Astrocyte (in vitro differentiated cells and primary cell): Measurements from ENCODE around the gene SMARCC2. TPM values are rescaled to one million over a fixed set of nuclear protein-coding genes. Genes with fewer than 3 reads are reported as not detected.
A peak's percentile ranks its signal among the peaks of the same experiment; 100 is the strongest.

Source experiments
- DNase-seq: peaks from one replicate; pipeline ENCODE4 v3.0.0-alpha.2; 2010; ENCODE audit warnings: low read depth
- FAIRE-seq: peaks from 2 replicates; lab custom pipeline; 2011; peaks lifted over from hg19 to GRCh38; lab: Jason Lieb, UNC
- H2AFZ ChIP-seq: 2 replicates; pipeline ENCODE4 v1.6.0; 2012; ENCODE audit warnings: low read depth, low read length, inconsistent platforms
- H3K27ac ChIP-seq: 2 replicates; pipeline ENCODE4 v1.5.1; 2011; ENCODE audit warnings: low read depth, low read length, inconsistent platforms
- H3K27me3 ChIP-seq: 2 replicates; pipeline ENCODE4 v1.6.0; 2011; ENCODE audit warnings: low read length, inconsistent platforms; ENCODE audit not compliant: insufficient read depth
- H3K36me3 ChIP-seq: 2 replicates; pipeline ENCODE4 v1.5.1; 2011; ENCODE audit warnings: low read length, inconsistent platforms; ENCODE audit not compliant: insufficient read depth
- H3K4me1 ChIP-seq: 2 replicates; pipeline ENCODE4 v1.5.1; 2011; ENCODE audit warnings: low read length, inconsistent platforms; ENCODE audit not compliant: insufficient read depth
- H3K4me2 ChIP-seq: 2 replicates; pipeline ENCODE4 v1.6.0; 2012; ENCODE audit warnings: low read length, inconsistent platforms
- H3K4me3 ChIP-seq: 2 replicates; pipeline ENCODE4 v1.5.1; 2011; ENCODE audit warnings: low read depth, mild to moderate bottlenecking, low read length, inconsistent platforms; ENCODE audit not compliant: insufficient read depth
- H3K79me2 ChIP-seq: 2 replicates; pipeline ENCODE4 v1.6.0; 2012; ENCODE audit warnings: mild to moderate bottlenecking, low read length, inconsistent platforms; ENCODE audit not compliant: insufficient read depth
- H3K9ac ChIP-seq: 2 replicates; pipeline ENCODE4 v1.6.0; 2012; ENCODE audit warnings: mild to moderate bottlenecking, low read length, inconsistent platforms
- H3K9me3 ChIP-seq: 2 replicates; pipeline ENCODE4 v1.5.1; 2012; ENCODE audit warnings: low read depth, mild to moderate bottlenecking, low read length, inconsistent platforms; ENCODE audit not compliant: insufficient read depth
- H4K20me1 ChIP-seq: 2 replicates; pipeline ENCODE4 v1.6.0; 2012; ENCODE audit warnings: low read length, inconsistent platforms; ENCODE audit not compliant: insufficient read depth
- H3K27ac Mint-ChIP-seq: one replicate; pipeline ENCODE4 v1.8.0; 2021; ENCODE audit warnings: mild to moderate bottlenecking, mixed read lengths; ENCODE audit not compliant: unreplicated experiment
- H3K27me3 Mint-ChIP-seq: one replicate; pipeline ENCODE4 v1.8.0; 2021; ENCODE audit warnings: low read depth, mixed read lengths; ENCODE audit not compliant: unreplicated experiment
- H3K36me3 Mint-ChIP-seq: one replicate; pipeline ENCODE4 v1.8.0; 2021; ENCODE audit warnings: low read depth, mixed read lengths; ENCODE audit not compliant: unreplicated experiment
- H3K4me1 Mint-ChIP-seq: one replicate; pipeline ENCODE4 v1.8.0; 2021; ENCODE audit warnings: low read depth, mixed read lengths; ENCODE audit not compliant: unreplicated experiment
- H3K4me3 Mint-ChIP-seq: one replicate; pipeline ENCODE4 v1.8.0; 2021; ENCODE audit warnings: mild to moderate bottlenecking, moderate library complexity, mixed read lengths; ENCODE audit not compliant: unreplicated experiment
- H3K9me3 Mint-ChIP-seq: one replicate; pipeline ENCODE4 v1.8.0; 2021; ENCODE audit warnings: mild to moderate bottlenecking, mixed read lengths; ENCODE audit not compliant: unreplicated experiment
- CTCF ChIP-seq: IDR thresholded peaks from 2 replicates; pipeline ENCODE4 v1.5.1; 2011; ENCODE audit warnings: low read depth, mild to moderate bottlenecking, inconsistent platforms, low read length, moderate library complexity; ENCODE audit not compliant: insufficient read depth
- EZH2 ChIP-seq: IDR thresholded peaks from 2 replicates; pipeline ENCODE4 v1.6.1; 2012; ENCODE audit warnings: mild to moderate bottlenecking, low read length, inconsistent platforms; ENCODE audit not compliant: insufficient read depth
- total RNA-seq: library from RNA; stranded (reverse); gene quantifications from 2 replicates; pipeline ENCODE4 v1.2.1, GENCODE V29; 2021

Gene SMARCC2
- total RNA-seq, 1 donor from 2014 or later, result 57.6 TPM

GRCh38 chr12:56188778-56189098, 545 bp downstream of the SMARCC2 start:
- DNase-seq, result no peak
- Mint-ChIP-seq H3K4me1 (peaks cover 6% of the 10 kb centered on the region), H3K4me3 (peak overlapping the region; percentile 91), H3K9me3 (no peaks in the 10 kb centered on the region), H3K27ac (peak overlapping the region; percentile 67), H3K27me3 (no peaks in the 10 kb centered on the region), H3K36me3 (peaks cover 3% of the 10 kb centered on the region)
- H3K4me1 ChIP-seq, result peaks cover 13% of the 10 kb centered on the region
- FAIRE-seq, result no peak
- H3K27ac ChIP-seq, result no peak overlapping the region
- peak overlapping the region; percentile 85 for H3K9ac ChIP-seq
- peak overlapping the region; percentile 75 for H3K4me3 ChIP-seq
- H3K27me3 ChIP-seq, result no peaks in the 10 kb centered on the region
- H2AFZ ChIP-seq, result peak overlapping the region; percentile 49
- peak overlapping the region; percentile 85 for H3K4me2 ChIP-seq
- H3K36me3 ChIP-seq, result peaks cover 20% of the 10 kb centered on the region
- no peaks in the 10 kb centered on the region for H3K9me3 ChIP-seq
- peaks cover 30% of the 10 kb centered on the region for H3K79me2 ChIP-seq
- TF ChIP-seq CTCF, result no peak
- TF ChIP-seq EZH2, result no peak
- H4K20me1 ChIP-seq, result peaks cover 24% of the 10 kb centered on the region

- no peak overlapping the region for H3K27ac ChIP-seq
- Mint-ChIP-seq H3K9me3 (no peaks in the 10 kb centered on the region), H3K4me3 (peak overlapping the region; percentile 91), H3K27ac (peak overlapping the region; percentile 67), H3K4me1 (peaks cover 6% of the 10 kb centered on the region), H3K36me3 (peaks cover 3% of the 10 kb centered on the region), H3K27me3 (no peaks in the 10 kb centered on the region)
- TF ChIP-seq CTCF, result no peak
- FAIRE-seq (no peak), DNase-seq (no peak)
- H3K4me1 ChIP-seq, result peaks cover 13% of the 10 kb centered on the region
- no peaks in the 10 kb centered on the region for H3K27me3 ChIP-seq
- H3K4me2 ChIP-seq, result peak overlapping the region; percentile 85
- H4K20me1 ChIP-seq, result peaks cover 27% of the 10 kb centered on the region
- peaks cover 30% of the 10 kb centered on the region for H3K79me2 ChIP-seq
- H3K4me3 ChIP-seq, result peak overlapping the region; percentile 75
- H2AFZ ChIP-seq, result peak overlapping the region; percentile 49
- H3K9me3 ChIP-seq, result no peaks in the 10 kb centered on the region
- H3K36me3 ChIP-seq, result peaks cover 25% of the 10 kb centered on the region
- peak overlapping the region; percentile 85 for H3K9ac ChIP-seq
These were observed 1.0 kb downstream of the SMARCC2 start for GRCh38 chr12:56188131-56188777.

DNA sequence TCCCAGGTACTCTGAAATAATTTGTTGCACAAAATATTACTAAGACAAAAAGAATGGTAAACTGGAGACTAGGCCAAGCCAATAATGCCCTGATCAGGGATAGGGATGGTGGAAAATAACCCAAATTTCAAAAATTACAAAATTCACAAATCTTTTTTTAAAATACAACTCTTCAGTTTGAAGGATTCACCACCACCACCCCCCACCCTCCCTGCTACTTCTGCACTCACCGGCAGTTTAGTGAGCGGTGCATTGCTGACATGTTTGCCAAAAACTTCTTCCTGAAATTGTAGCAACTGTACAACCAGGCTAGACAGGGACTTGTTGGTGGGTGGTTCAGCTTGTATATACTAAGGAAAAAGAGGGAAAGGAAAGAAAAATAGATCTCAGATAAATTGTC, 2.3 kb downstream of the SMARCC2 start:
- Mint-ChIP-seq H3K4me1 (peaks cover 6% of the 10 kb centered on the region), H3K27me3 (no peaks in the 10 kb centered on the region), H3K9me3 (no peaks in the 10 kb centered on the region), H3K4me3 (peak overlapping the region; percentile 91), H3K36me3 (peaks cover 3% of the 10 kb centered on the region), H3K27ac (no peak overlapping the region)
- no peaks in the 10 kb centered on the region for H3K9me3 ChIP-seq
- H2AFZ ChIP-seq, result no peak overlapping the region
- TF ChIP-seq CTCF (no peak), EZH2 (no peak)
- peaks cover 29% of the 10 kb centered on the region for H3K36me3 ChIP-seq
- DNase-seq (no peak), FAIRE-seq (no peak)
- no peak overlapping the region for H3K9ac ChIP-seq
- peaks cover 27% of the 10 kb centered on the region for H4K20me1 ChIP-seq
- peaks cover 30% of the 10 kb centered on the region for H3K79me2 ChIP-seq
- H3K4me2 ChIP-seq, result peak overlapping the region; percentile 85
- no peaks in the 10 kb centered on the region for H3K27me3 ChIP-seq
- H3K4me1 ChIP-seq, result peaks cover 13% of the 10 kb centered on the region
- no peak overlapping the region for H3K4me3 ChIP-seq
- H3K27ac ChIP-seq, result no peak overlapping the region
